Stomach (tissue), 9 donors: ENCODE data around the gene DPH6. TPM values are rescaled to one million over a fixed set of nuclear protein-coding genes. Genes with fewer than 3 reads are reported as not detected.

Experiments
- DNase-seq, 2 donors: peaks; one replicate each; pipeline versions ENCODE4 v3.0.0 to v3.0.0-alpha.2; 2013 to 2019
- H3K27ac ChIP-seq, 5 donors: fragments of 200-600 bp in 4 of 5; sonication (generic) in 4 of 5; one replicate each; pipeline ENCODE4 v1.5.1; 2013 to 2019; ENCODE audit warnings: mild to moderate bottlenecking in 1 of 5, moderate library complexity in 1 of 5
- H3K27me3 ChIP-seq, 3 donors: fragments of 200-600 bp; sonication (generic); one replicate each; pipeline ENCODE4 v1.5.1; 2017 to 2019; ENCODE audit warnings: mixed run types in 1 of 3
- H3K36me3 ChIP-seq, 4 donors: fragments of 200-600 bp; sonication (generic); 1 replicate in 3 of 4; 2 replicates in 1 of 4; pipeline ENCODE4 v1.5.1; 2016 to 2019
- H3K4me1 ChIP-seq, 4 donors: fragments of 200-600 bp; sonication (generic); one replicate each; pipeline ENCODE4 v1.5.1; 2016 to 2019
- H3K4me3 ChIP-seq, 4 donors: fragments of 200-600 bp; sonication (generic) in 3 of 4; one replicate each; pipeline ENCODE4 v1.5.1; 2016 to 2019; ENCODE audit warnings: mild to moderate bottlenecking in 1 of 4
- H3K9me3 ChIP-seq, 4 donors: fragments of 200-600 bp; sonication (generic); one replicate each; pipeline ENCODE4 v1.5.1; 2016 to 2019
- CTCF ChIP-seq, 7 experiments: fragments of 450-650 bp in 4 of 7; fragments of 200-600 bp in 3 of 7; sonication (generic) in 3 of 7; IDR thresholded peaks; one replicate each; pipeline ENCODE4 v1.5.1; 2016 to 2019; ENCODE audit warnings: antibody characterized with exemption in 7 of 7, control low read depth in 2 of 7, mild to moderate bottlenecking in 1 of 7
- EP300 ChIP-seq: sonication (generic); formaldehyde crosslinking; IDR thresholded peaks from one replicate; pipeline ENCODE4 v1.6.1; 2017; ENCODE audit warnings: antibody characterized with exemption
- POLR2A ChIP-seq, 4 donors: fragments of 450-650 bp; IDR thresholded peaks; one replicate each; pipeline ENCODE4 v1.6.1; 2016; ENCODE audit warnings: antibody characterized with exemption in 4 of 4, control low read depth in 2 of 4, mild to moderate bottlenecking in 1 of 4, moderate library complexity in 1 of 4
- POLR2AphosphoS5 ChIP-seq, 3 donors: sonication (generic); formaldehyde crosslinking; IDR thresholded peaks; one replicate each; pipeline ENCODE4 v1.6.1; 2016; ENCODE audit warnings: antibody characterized with exemption in 3 of 3
- WGBS, 5 donors: extraction: QIAGEN DNeasy Blood & Tissue Kit in 3 of 5; methylation state at CpG; one replicate each; pipeline versions ENCODE4 v1.1.5 to v1.1.7; 2013 to 2018; 5-methylcytosine and 5-hydroxymethylcytosine counted together
- intact Hi-C: fragments of 100-400 bp; cut with DNase I; formaldehyde crosslinking; loops from one replicate; pipeline ENCODE4 v1.15.1; 2023; ENCODE audit warnings: low total_unique reads
- polyA plus RNA-seq, 3 donors: library from polyadenylated mRNA; stranded (reverse); fragments of 200-250 nt; gene quantifications; one replicate each; pipeline ENCODE4 v1.2.3, GENCODE V29; 2013
- total RNA-seq, 5 donors: library from RNA; depleted of rRNA; stranded (reverse); fragments of >200 nt; gene quantifications; one replicate each; pipeline versions ENCODE4 v1.1.0 to v1.2.3, GENCODE V29; 2014 to 2016
- donor health status: healthy with polysubstance abuse.
- donor health status: Bipolar disorder and iron deficiency.
- donor health status: healthy.

DPH6 gene
- total and polyA plus RNA-seq, 8 donors = 6.1 to 52.3 (median 17.7) TPM

GRCh38 chr15:35487417-35487816 lies 58.5 kb downstream of the DPH6 start:
- H3K27me3 ChIP-seq = no peaks in the 10 kb centered on the region
- no peak for TF ChIP-seq EP300
- no peak for TF ChIP-seq POLR2A (IDR thresholded peaks at IDR 0.05)
- no peak for TF ChIP-seq POLR2AphosphoS5 (IDR thresholded peaks at IDR 0.05)
- TF ChIP-seq CTCF (IDR thresholded peaks at IDR 0.05) = no peak
- peaks cover 0 to 6% (median 3%) of the 10 kb centered on the region in 4 donors for H3K4me1 ChIP-seq
- H3K9me3 ChIP-seq = peaks cover 0 to 22% (median 8%) of the 10 kb centered on the region in 4 donors
- 94 to 100% (median 98%) methylated on average over 2 of the region's 2 CpGs for WGBS, 5 donors
- peaks cover 0 to 12% (median 8%) of the 10 kb centered on the region in 4 donors for H3K36me3 ChIP-seq
- H3K4me3 ChIP-seq = no peak overlapping the region
- no peak overlapping the region for H3K27ac ChIP-seq
- no peak for DNase-seq
- intact Hi-C loops = no loop called here

GRCh38 chr15:35486296-35486695 lies 59.7 kb downstream of the DPH6 start:
- Histone ChIP-seq H3K4me1 (no peaks in the 10 kb centered on the region), H3K27me3 (no peaks in the 10 kb centered on the region), H3K9me3 (peaks cover 0 to 22% (median 8%) of the 10 kb centered on the region in 4 donors), H3K27ac (no peak overlapping the region), H3K4me3 (no peak overlapping the region), H3K36me3 (peaks cover 0 to 12% (median 8%) of the 10 kb centered on the region in 4 donors)
- DNase-seq = no peak
- intact Hi-C loops = no loop called here
- WGBS, 5 donors = 94 to 100% (median 97%) methylated on average over 1 of the region's 1 CpG
- TF ChIP-seq POLR2AphosphoS5 (IDR thresholded peaks at IDR 0.05) (no peak), EP300 (no peak), CTCF (IDR thresholded peaks at IDR 0.05) (no peak), POLR2A (IDR thresholded peaks at IDR 0.05) (no peak)

GRCh38 chr15:35485411-35485810 lies 60.6 kb downstream of the DPH6 start:
- Histone ChIP-seq H3K36me3 (peaks cover 0 to 12% (median 8%) of the 10 kb centered on the region in 4 donors), H3K27ac (no peak overlapping the region), H3K4me1 (no peaks in the 10 kb centered on the region), H3K9me3 (peaks cover 0 to 22% (median 8%) of the 10 kb centered on the region in 4 donors), H3K4me3 (no peak overlapping the region), H3K27me3 (no peaks in the 10 kb centered on the region)
- 74 to 88% (median 77%) methylated on average over 2 of the region's 2 CpGs for WGBS, 5 donors
- no peak for TF ChIP-seq EP300
- no peak for TF ChIP-seq POLR2AphosphoS5 (IDR thresholded peaks at IDR 0.05)
- no peak for TF ChIP-seq POLR2A (IDR thresholded peaks at IDR 0.05)
- no peak for TF ChIP-seq CTCF (IDR thresholded peaks at IDR 0.05)
- intact Hi-C loops = no loop called here
- no peak for DNase-seq

GRCh38 chr15:35484231-35484945 lies 61.6 kb downstream of the DPH6 start:
- no peak for TF ChIP-seq POLR2A (IDR thresholded peaks at IDR 0.05)
- TF ChIP-seq CTCF (IDR thresholded peaks at IDR 0.05) = no peak
- TF ChIP-seq POLR2AphosphoS5 (IDR thresholded peaks at IDR 0.05) = no peak
- TF ChIP-seq EP300 = no peak
- peaks cover 0 to 22% (median 8%) of the 10 kb centered on the region in 4 donors for H3K9me3 ChIP-seq
- no peaks in the 10 kb centered on the region for H3K27me3 ChIP-seq
- intact Hi-C loops = no loop called here
- WGBS, 5 donors = 83 to 93% (median 90%) methylated on average over 5 of the region's 5 CpGs
- peaks cover 0 to 2% (median 0%) of the 10 kb centered on the region in 4 donors for H3K4me1 ChIP-seq
- peaks cover 0 to 12% (median 8%) of the 10 kb centered on the region in 4 donors for H3K36me3 ChIP-seq
- DNase-seq = no peak
- no peak overlapping the region for H3K27ac ChIP-seq
- no peak overlapping the region for H3K4me3 ChIP-seq
